Activated naive CD4-positive, alpha-beta T cell treated with anti-CD3 and anti-CD28 coated beads, Interleukin-2, amount 50 U/mL, for 72 hours (primary cell): ENCODE results near the gene VARS2. TPM values are rescaled to one million over a fixed set of nuclear protein-coding genes. Genes with fewer than 3 reads are reported as not detected.

Experiments
- ATAC-seq, 2 donors: fragments of 150-1000 bp; cut with Tn5 transposase; 2 replicates each; pipeline ENCODE4 v1.10.0; 2021; ENCODE audit warnings: mild to moderate bottlenecking in 2 of 2, moderate library complexity in 2 of 2
- DNase-seq, 2 donors: peaks; one replicate each; pipeline ENCODE4 v3.0.0; 2021 to 2022; ENCODE audit warnings: low spot score in 2 of 2
- H3K27ac Mint-ChIP-seq, 2 donors: one replicate each; pipeline ENCODE4 v1.8.0; 2022; ENCODE audit warnings: mild to moderate bottlenecking in 2 of 2, mixed read lengths in 2 of 2
- H3K36me3 Mint-ChIP-seq, 2 donors: one replicate each; pipeline ENCODE4 v1.8.0; 2022; ENCODE audit warnings: mixed read lengths in 2 of 2
- H3K9me3 Mint-ChIP-seq, 2 donors: one replicate each; pipeline ENCODE4 v1.8.0; 2022; ENCODE audit warnings: mixed read lengths in 2 of 2
- total RNA-seq, 2 donors: library from RNA; stranded (reverse); gene quantifications; one replicate each; pipeline ENCODE4 v1.2.3, GENCODE V29; 2022

Gene VARS2
- total RNA-seq, 2 donors from 2014 or later: 55.1 to 55.7 TPM

- peaks cover 10 to 20% of the 10 kb centered on the region in 2 donors for H3K36me3 Mint-ChIP-seq
- no peak for ATAC-seq
These were observed 18.1 kb downstream of the VARS2 start, which contains the start of gene SFTA2 for GRCh38 chr6:30931969-30932645. Gene SFTA2, minus strand, starts transcription at chr6:30932170. Its CDS starts 74 bp downstream, at chr6:30932096.

GRCh38 chr6:30932665-30933365 lies 18.8 kb downstream of the VARS2 start:
- Mint-ChIP-seq H3K27ac (no peak overlapping the region), H3K36me3 (peaks cover 8 to 14% of the 10 kb centered on the region in 2 donors), H3K9me3 (peaks cover 4 to 14% of the 10 kb centered on the region in 2 donors)
- DNase-seq (no peak), ATAC-seq (no peak)

More at GRCh38 chr6:30931969-30932645, 18.1 kb downstream of the VARS2 start, which contains the start of gene SFTA2:
- Mint-ChIP-seq H3K9me3 (peaks cover 4 to 14% of the 10 kb centered on the region in 2 donors), H3K27ac (no peak within 1 kb of the TSS)
- no peak for DNase-seq

GRCh38 chr6:30935018-30935417 lies 21.0 kb downstream of the VARS2 start:
- Mint-ChIP-seq H3K9me3 (no peaks in the 10 kb centered on the region), H3K36me3 (no peaks in the 10 kb centered on the region), H3K27ac (no peak overlapping the region)
- ATAC-seq: no peak
- no peak for DNase-seq

GRCh38 chr6:30937265-30937664 lies 23.2 kb downstream of the VARS2 start:
- Mint-ChIP-seq H3K9me3 (no peaks in the 10 kb centered on the region), H3K36me3 (no peaks in the 10 kb centered on the region), H3K27ac (no peak overlapping the region)
- no peak for DNase-seq
- no peak for ATAC-seq

GRCh38 chr6:30938730-30939129 lies 24.7 kb downstream of the VARS2 start:
- no peaks in the 10 kb centered on the region for H3K9me3 Mint-ChIP-seq

GRCh38 chr6:30939473-30939872 lies 25.4 kb downstream of the VARS2 start:
- no peak for ATAC-seq
- H3K9me3 Mint-ChIP-seq: no peaks in the 10 kb centered on the region
- no peak overlapping the region for H3K27ac Mint-ChIP-seq
- no peak for DNase-seq
- H3K36me3 Mint-ChIP-seq: no peaks in the 10 kb centered on the region

More at GRCh38 chr6:30938730-30939129, 24.7 kb downstream of the VARS2 start:
- Mint-ChIP-seq H3K27ac (no peak overlapping the region), H3K36me3 (no peaks in the 10 kb centered on the region)
- DNase-seq: no peak
- ATAC-seq: no peak

- ATAC-seq (no peak), DNase-seq (no peak)
- H3K36me3 Mint-ChIP-seq: no peaks in the 10 kb centered on the region
- H3K27ac Mint-ChIP-seq: no peak within 1 kb of the TSS
- no peaks in the 10 kb centered on the region for H3K9me3 Mint-ChIP-seq
These were observed 26.4 kb downstream of the VARS2 start, which contains the start of gene MUCL3 for GRCh38 chr6:30940361-30940986. Gene MUCL3, plus strand, starts transcription at chr6:30940973. Its CDS starts 27 bp downstream, at chr6:30941000.

GRCh38 chr6:30942338-30943060 lies 28.5 kb downstream of the VARS2 start:
- Mint-ChIP-seq H3K36me3 (no peaks in the 10 kb centered on the region), H3K27ac (no peak overlapping the region), H3K9me3 (no peaks in the 10 kb centered on the region)
- ATAC-seq: no peak
- no peak for DNase-seq

- no peak for DNase-seq
- no peaks in the 10 kb centered on the region for H3K9me3 Mint-ChIP-seq
- no peak for ATAC-seq
- peaks cover 0 to 6% of the 10 kb centered on the region in 2 donors for H3K36me3 Mint-ChIP-seq
- no peak overlapping the region for H3K27ac Mint-ChIP-seq
These were observed 30.0 kb downstream of the VARS2 start for GRCh38 chr6:30944051-30944450.

- ATAC-seq (no peak), DNase-seq (no peak)
- Mint-ChIP-seq H3K36me3 (peaks cover 1 to 6% of the 10 kb centered on the region in 2 donors), H3K27ac (no peak overlapping the region), H3K9me3 (peaks cover 0 to 3% of the 10 kb centered on the region in 2 donors)
These were observed 31.2 kb downstream of the VARS2 start for GRCh38 chr6:30945281-30945680.

GRCh38 chr6:30947231-30947630 lies 33.2 kb downstream of the VARS2 start:
- H3K36me3 Mint-ChIP-seq: peaks cover 6 to 9% of the 10 kb centered on the region in 2 donors

GRCh38 chr6:30948811-30949210 lies 34.8 kb downstream of the VARS2 start:
- DNase-seq (no peak), ATAC-seq (no peak)
- Mint-ChIP-seq H3K27ac (no peak overlapping the region), H3K36me3 (peaks cover 6 to 9% of the 10 kb centered on the region in 2 donors), H3K9me3 (peaks cover 10 to 12% of the 10 kb centered on the region in 2 donors)

More at GRCh38 chr6:30947231-30947630, 33.2 kb downstream of the VARS2 start:
- no peak overlapping the region for H3K27ac Mint-ChIP-seq
- peaks cover 10 to 12% of the 10 kb centered on the region in 2 donors for H3K9me3 Mint-ChIP-seq
- DNase-seq: no peak
- no peak for ATAC-seq

GRCh38 chr6:30951907-30952469 lies 38.0 kb downstream of the VARS2 start:
- H3K27ac Mint-ChIP-seq: no peak overlapping the region
- ATAC-seq: peak in 1 of 2 donors; percentile 35

GRCh38 chr6:30954631-30955366 lies 40.8 kb downstream of the VARS2 start:
- DNase-seq (no peak), ATAC-seq (peak in 1 of 2 donors; percentile 12)
- Mint-ChIP-seq H3K36me3 (peaks cover 0 to 9% of the 10 kb centered on the region in 2 donors), H3K27ac (no peak overlapping the region), H3K9me3 (peaks cover 10 to 12% of the 10 kb centered on the region in 2 donors)

More at GRCh38 chr6:30951907-30952469, 38.0 kb downstream of the VARS2 start:
- Mint-ChIP-seq H3K9me3 (peaks cover 10 to 12% of the 10 kb centered on the region in 2 donors), H3K36me3 (peaks cover 6 to 9% of the 10 kb centered on the region in 2 donors)
- no peak for DNase-seq

- peaks cover 0 to 5% of the 10 kb centered on the region in 2 donors for H3K36me3 Mint-ChIP-seq
- ATAC-seq (peak; percentile 88 to 90), DNase-seq (peak; percentile 71 to 72)
- peak overlapping the region in 1 of 2 donors; percentile 34 for H3K27ac Mint-ChIP-seq
- H3K9me3 Mint-ChIP-seq: peaks cover 5 to 11% of the 10 kb centered on the region in 2 donors
These were observed 41.5 kb downstream of the VARS2 start for GRCh38 chr6:30955367-30956042.
